Stimulated activated CD4-positive, alpha-beta T cell treated with anti-CD3 and anti-CD28 coated beads, Interleukin-1b, Interleukin-23, amount 100 ng/mL, for 1 hour (primary cell): Measurements from ENCODE around the gene GRAMD4.
"Not testable (repeated sequence)": the region's sequence is repeated elsewhere in the genome, so short reads cannot be mapped to it uniquely, and the experiment has no call there.

Experiments used
- DNase-seq, 2 donors: peaks; one replicate each; pipeline ENCODE4 v3.0.0-alpha.2; 2020; ENCODE audit warnings: low read depth in 2 of 2

The GRAMD4 gene

GRCh38 chr22:46620588-46621242 lies 529 bp downstream of the GRAMD4 start:
- DNase-seq, result no peak

GRCh38 chr22:46621243-46621930 lies 1.2 kb downstream of the GRAMD4 start:
- DNase-seq, result not testable (repeated sequence)

GRCh38 chr22:46622081-46622521 lies 1.9 kb downstream of the GRAMD4 start:
- DNase-seq, result no peak

- DNase-seq, result no peak
Observed at GRCh38 chr22:46625113-46625842, 5.1 kb downstream of the GRAMD4 start.

- no peak for DNase-seq
Observed at GRCh38 chr22:46625843-46626349, 5.7 kb downstream of the GRAMD4 start.

- DNase-seq, result no peak
Observed at GRCh38 chr22:46626356-46626755, 6.2 kb downstream of the GRAMD4 start.

GRCh38 chr22:46626911-46627805 lies 7.0 kb downstream of the GRAMD4 start:
- no peak for DNase-seq

- DNase-seq, result no peak
Observed at GRCh38 chr22:46627806-46628482, 7.8 kb downstream of the GRAMD4 start.

- DNase-seq, result no peak
Observed at GRCh38 chr22:46628756-46629155, 8.6 kb downstream of the GRAMD4 start.

- DNase-seq, result no peak
Observed at GRCh38 chr22:46629291-46629690, 9.1 kb downstream of the GRAMD4 start.

- DNase-seq, result no peak
Observed at GRCh38 chr22:46631113-46631512, 10.9 kb downstream of the GRAMD4 start.

- DNase-seq, result no peak
Observed at GRCh38 chr22:46632646-46633249, 12.6 kb downstream of the GRAMD4 start.

GRCh38 chr22:46633334-46633890 lies 13.2 kb downstream of the GRAMD4 start:
- no peak for DNase-seq

GRCh38 chr22:46634011-46634699 lies 14.0 kb downstream of the GRAMD4 start:
- DNase-seq, result no peak

GRCh38 chr22:46634973-46635685 lies 14.9 kb downstream of the GRAMD4 start:
- DNase-seq, result not testable (repeated sequence)

GRCh38 chr22:46635756-46636155 lies 15.6 kb downstream of the GRAMD4 start:
- DNase-seq, result no peak

- no peak for DNase-seq
Observed at GRCh38 chr22:46636221-46637002, 16.2 kb downstream of the GRAMD4 start.
